Activated CD4-positive, alpha-beta T cell treated with anti-CD3 and anti-CD28 coated beads, Interleukin-2, amount 50 U/mL, for 48 hours (primary cell): Measurements from ENCODE around the gene CEP104.
A peak's percentile ranks its signal among the peaks of the same experiment; 100 is the strongest.

Experiments
- DNase-seq, 2 experiments: peaks; one replicate each; pipeline ENCODE4 v3.0.0-alpha.2; 2020

CEP104 gene

GRCh38 chr1:3790952-3791351, 66.1 kb downstream of the CEP104 start:
- no peak for DNase-seq

- no peak for DNase-seq
These were observed 66.5 kb downstream of the CEP104 start for GRCh38 chr1:3790500-3790923.

GRCh38 chr1:3789421-3790300, 67.3 kb downstream of the CEP104 start:
- DNase-seq = no peak

GRCh38 chr1:3788756-3789420, 68.1 kb downstream of the CEP104 start:
- DNase-seq = no peak

- no peak for DNase-seq
These were observed 69.0 kb downstream of the CEP104 start for GRCh38 chr1:3787745-3788605.

GRCh38 chr1:3787349-3787715, 69.7 kb downstream of the CEP104 start:
- peak; percentile 61 to 74 for DNase-seq

GRCh38 chr1:3786468-3787348, 70.3 kb downstream of the CEP104 start:
- DNase-seq = no peak

- DNase-seq = peak; percentile 22 to 39
These were observed 71.4 kb downstream of the CEP104 start for GRCh38 chr1:3785456-3786157.

- DNase-seq = no peak
These were observed 72.0 kb downstream of the CEP104 start for GRCh38 chr1:3785045-3785444.

GRCh38 chr1:3783651-3784474, 73.1 kb downstream of the CEP104 start:
- DNase-seq = no peak

- DNase-seq = no peak
These were observed 76.1 kb downstream of the CEP104 start for GRCh38 chr1:3780901-3781300.

GRCh38 chr1:3779912-3780416, 77.0 kb downstream of the CEP104 start:
- no peak for DNase-seq

GRCh38 chr1:3779265-3779911, 77.6 kb downstream of the CEP104 start:
- DNase-seq = no peak

GRCh38 chr1:3778590-3779264, 78.3 kb downstream of the CEP104 start:
- no peak for DNase-seq

- DNase-seq = no peak
These were observed 79.1 kb downstream of the CEP104 start for GRCh38 chr1:3777647-3778589.

- DNase-seq = no peak
These were observed 79.9 kb downstream of the CEP104 start for GRCh38 chr1:3777078-3777547.

- DNase-seq = no peak
These were observed 80.6 kb downstream of the CEP104 start for GRCh38 chr1:3776231-3776961.
